Measurements from ENCODE around the gene TRIM58. TPM values are rescaled to one million over a fixed set of nuclear protein-coding genes. Genes with fewer than 3 reads are reported as not detected.
A peak's percentile ranks its signal among the peaks of the same experiment; 100 is the strongest.

TRIM58 gene
- polyA plus RNA-seq, 3 donors = 0.43 to 0.83 (median 0.68) TPM

DNA sequence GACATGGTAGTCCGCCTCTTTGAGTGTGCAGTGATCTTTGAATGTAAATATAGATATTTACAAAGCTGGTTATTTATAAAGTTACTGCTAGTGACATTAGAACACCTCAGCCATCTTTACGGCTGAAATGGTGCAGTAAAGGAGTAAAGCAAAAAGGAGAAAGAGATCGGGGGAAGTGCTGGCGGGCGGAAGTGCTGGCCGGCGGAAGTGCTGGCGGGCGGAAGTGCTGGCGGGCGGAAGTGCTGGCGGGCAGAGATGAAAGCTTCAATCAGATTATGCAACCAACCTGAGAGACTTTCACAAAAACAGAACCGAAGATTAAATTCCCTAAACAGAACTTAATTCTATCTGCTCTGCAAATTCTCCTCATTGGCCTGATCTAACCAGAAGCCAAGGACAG is 31.6 kb upstream of the TRIM58 start:
- TF ChIP-seq, protein P1, sequence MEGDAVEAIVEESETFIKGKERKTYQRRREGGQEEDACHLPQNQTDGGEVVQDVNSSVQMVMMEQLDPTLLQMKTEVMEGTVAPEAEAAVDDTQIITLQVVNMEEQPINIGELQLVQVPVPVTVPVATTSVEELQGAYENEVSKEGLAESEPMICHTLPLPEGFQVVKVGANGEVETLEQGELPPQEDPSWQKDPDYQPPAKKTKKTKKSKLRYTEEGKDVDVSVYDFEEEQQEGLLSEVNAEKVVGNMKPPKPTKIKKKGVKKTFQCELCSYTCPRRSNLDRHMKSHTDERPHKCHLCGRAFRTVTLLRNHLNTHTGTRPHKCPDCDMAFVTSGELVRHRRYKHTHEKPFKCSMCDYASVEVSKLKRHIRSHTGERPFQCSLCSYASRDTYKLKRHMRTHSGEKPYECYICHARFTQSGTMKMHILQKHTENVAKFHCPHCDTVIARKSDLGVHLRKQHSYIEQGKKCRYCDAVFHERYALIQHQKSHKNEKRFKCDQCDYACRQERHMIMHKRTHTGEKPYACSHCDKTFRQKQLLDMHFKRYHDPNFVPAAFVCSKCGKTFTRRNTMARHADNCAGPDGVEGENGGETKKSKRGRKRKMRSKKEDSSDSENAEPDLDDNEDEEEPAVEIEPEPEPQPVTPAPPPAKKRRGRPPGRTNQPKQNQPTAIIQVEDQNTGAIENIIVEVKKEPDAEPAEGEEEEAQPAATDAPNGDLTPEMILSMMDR (IDR thresholded peaks at IDR 0.05) = no peak
- H2AFZ ChIP-seq (ENCODE audit: insufficient read depth, low read depth, low read length, poor library complexity, severe bottlenecking) = no peak overlapping the region
- peak overlapping the region in 1 of 7 donors; percentile 26 for H3K27ac Mint-ChIP-seq
- H3K36me3 ChIP-seq (replicated peaks in 1 of 2; ENCODE audit: control insufficient read depth in 1 of 2, insufficient read depth in 2 of 2, low read length in 2 of 2) = no peaks in the 10 kb centered on the region
- no peaks in the 10 kb centered on the region for H3K4me1 Mint-ChIP-seq
- H3K9me3 ChIP-seq (replicated peaks in 1 of 2; ENCODE audit: control insufficient read depth in 1 of 2, insufficient read depth in 1 of 2, low read length in 2 of 2) = no peaks in the 10 kb centered on the region
- H3K4me1 ChIP-seq (ENCODE audit: control insufficient read depth in 1 of 2, insufficient read depth in 2 of 2, low read length in 2 of 2) = no peaks in the 10 kb centered on the region
- intact Hi-C loops (cut with micrococcal nuclease) = no loop called here
- H3K27ac ChIP-seq (ENCODE audit: low read depth in 1 of 2, low read length in 2 of 2) = no peak overlapping the region
- H3K36me3 Mint-ChIP-seq = no peaks in the 10 kb centered on the region
- no peaks in the 10 kb centered on the region for H3K79me2 ChIP-seq (ENCODE audit: insufficient read depth, low read length)
- WGBS (ENCODE audit: insufficient coverage) = no CpG with 5 or more reads among the region's 13 CpGs
- no peak for DNase-seq
- no peaks in the 10 kb centered on the region for H4K20me1 ChIP-seq (ENCODE audit: insufficient read depth, low read length)
- no peak overlapping the region for H3K4me3 Mint-ChIP-seq
- no peak overlapping the region for H3K4me2 ChIP-seq (replicated peaks; ENCODE audit: extremely low read depth, low read length, poor library complexity, severe bottlenecking)
- H3K9ac ChIP-seq (ENCODE audit: insufficient read depth, low read length, poor library complexity, severe bottlenecking) = no peak overlapping the region
- no peaks in the 10 kb centered on the region for H3K27me3 Mint-ChIP-seq (ENCODE audit: low read depth in 3 of 3)
- H3K4me3 ChIP-seq (replicated peaks in 1 of 3; ENCODE audit: low read depth in 2 of 3, low read length in 3 of 3) = no peak overlapping the region
- H3K9me3 Mint-ChIP-seq = peaks cover 0 to 7% (median 5%) of the 10 kb centered on the region in 7 donors
- H3K27me3 ChIP-seq (ENCODE audit: control insufficient read depth in 2 of 2, insufficient read depth in 2 of 2, low read length in 2 of 2) = no peaks in the 10 kb centered on the region

DNA sequence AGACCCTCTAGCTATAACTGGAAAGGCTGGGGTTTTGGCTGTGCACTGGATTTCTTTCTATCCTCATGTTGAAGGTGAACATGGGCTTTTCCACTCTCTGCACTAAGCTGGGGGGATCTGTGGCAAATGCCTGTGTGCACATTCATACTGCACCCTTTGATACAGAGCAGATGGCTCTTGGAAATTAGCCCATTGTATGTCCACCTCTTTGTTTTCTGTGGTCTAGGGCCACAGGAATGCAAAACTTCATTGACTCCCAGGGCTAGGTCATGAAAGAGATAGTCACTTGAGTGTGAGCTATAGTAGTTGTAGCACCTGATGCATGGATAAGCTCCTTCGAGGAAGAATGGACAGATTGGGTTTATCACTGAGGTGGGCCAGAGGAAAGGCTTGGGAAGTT is 27.3 kb upstream of the TRIM58 start:
- no peak overlapping the region for H3K4me3 ChIP-seq (replicated peaks in 1 of 3; ENCODE audit: low read depth in 2 of 3, low read length in 3 of 3)
- no peak overlapping the region for H3K4me2 ChIP-seq (replicated peaks; ENCODE audit: extremely low read depth, low read length, poor library complexity, severe bottlenecking)
- no peaks in the 10 kb centered on the region for H3K4me1 ChIP-seq (ENCODE audit: control insufficient read depth in 1 of 2, insufficient read depth in 2 of 2, low read length in 2 of 2)
- no peak overlapping the region for H3K27ac ChIP-seq (ENCODE audit: low read depth in 1 of 2, low read length in 2 of 2)
- H2AFZ ChIP-seq (ENCODE audit: insufficient read depth, low read depth, low read length, poor library complexity, severe bottlenecking) = no peak overlapping the region
- no peak for DNase-seq
- no peaks in the 10 kb centered on the region for H3K4me1 Mint-ChIP-seq
- peaks cover 0 to 7% (median 5%) of the 10 kb centered on the region in 7 donors for H3K9me3 Mint-ChIP-seq
- H3K27me3 ChIP-seq (ENCODE audit: control insufficient read depth in 2 of 2, insufficient read depth in 2 of 2, low read length in 2 of 2) = no peaks in the 10 kb centered on the region
- no peaks in the 10 kb centered on the region for H3K36me3 ChIP-seq (replicated peaks in 1 of 2; ENCODE audit: control insufficient read depth in 1 of 2, insufficient read depth in 2 of 2, low read length in 2 of 2)
- no peaks in the 10 kb centered on the region for H3K9me3 ChIP-seq (replicated peaks in 1 of 2; ENCODE audit: control insufficient read depth in 1 of 2, insufficient read depth in 1 of 2, low read length in 2 of 2)
- no peak overlapping the region for H3K27ac Mint-ChIP-seq
- H3K9ac ChIP-seq (ENCODE audit: insufficient read depth, low read length, poor library complexity, severe bottlenecking) = no peak overlapping the region
- no peaks in the 10 kb centered on the region for H4K20me1 ChIP-seq (ENCODE audit: insufficient read depth, low read length)
- no peak overlapping the region for H3K4me3 Mint-ChIP-seq
- 0% methylated on average over 1 of the region's 1 CpG for WGBS (ENCODE audit: insufficient coverage)
- H3K36me3 Mint-ChIP-seq = no peaks in the 10 kb centered on the region
- peaks cover 0 to 2% (median 0%) of the 10 kb centered on the region in 3 donors for H3K27me3 Mint-ChIP-seq (ENCODE audit: low read depth in 3 of 3)
- H3K79me2 ChIP-seq (ENCODE audit: insufficient read depth, low read length) = no peaks in the 10 kb centered on the region
- intact Hi-C loops (cut with micrococcal nuclease) = no loop called here
- TF ChIP-seq, protein P1 (IDR thresholded peaks at IDR 0.05) = no peak

All from CD14-positive monocyte (primary cell).